HG03565 (cell line): ENCODE results near the gene FGF3.

Experiments used
- ATAC-seq: cut with Tn5 transposase; IDR thresholded peaks from one replicate; pipeline ENCODE4 v1.9.1; 2021; ENCODE audit warnings: mild to moderate bottlenecking, moderate library complexity; ENCODE audit not compliant: unreplicated experiment

Gene FGF3

GRCh38 chr11:69818603-69819441 lies at the start of gene FGF3:
Gene FGF3, minus strand, starts transcription at chr11:69819416. Its CDS starts 483 bp downstream, at chr11:69818933.
- ATAC-seq = no peak

DNA sequence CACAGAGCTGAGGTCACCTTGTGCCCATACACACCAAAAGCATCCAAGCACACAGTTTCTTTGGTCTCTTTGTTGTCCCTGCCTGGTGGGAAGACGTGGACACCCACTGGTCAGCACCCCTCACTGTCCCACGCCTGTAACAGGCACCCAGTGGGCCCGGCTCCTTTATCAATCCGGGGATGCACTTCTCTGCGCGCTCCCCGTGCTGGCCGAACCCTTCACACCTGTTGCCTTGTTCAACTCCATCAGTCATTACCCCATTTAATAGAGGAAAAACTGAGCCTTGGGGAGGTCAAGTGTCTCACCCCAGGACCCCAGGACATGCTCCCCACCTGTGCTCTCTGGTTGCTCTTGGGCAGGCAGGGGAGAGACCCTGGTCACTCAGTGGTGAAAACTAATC lies 49.7 kb upstream of the FGF3 start:
- ATAC-seq = no peak

- ATAC-seq = no peak
Measured at GRCh38 chr11:69868006-69868810, 49.0 kb upstream of the FGF3 start.

DNA sequence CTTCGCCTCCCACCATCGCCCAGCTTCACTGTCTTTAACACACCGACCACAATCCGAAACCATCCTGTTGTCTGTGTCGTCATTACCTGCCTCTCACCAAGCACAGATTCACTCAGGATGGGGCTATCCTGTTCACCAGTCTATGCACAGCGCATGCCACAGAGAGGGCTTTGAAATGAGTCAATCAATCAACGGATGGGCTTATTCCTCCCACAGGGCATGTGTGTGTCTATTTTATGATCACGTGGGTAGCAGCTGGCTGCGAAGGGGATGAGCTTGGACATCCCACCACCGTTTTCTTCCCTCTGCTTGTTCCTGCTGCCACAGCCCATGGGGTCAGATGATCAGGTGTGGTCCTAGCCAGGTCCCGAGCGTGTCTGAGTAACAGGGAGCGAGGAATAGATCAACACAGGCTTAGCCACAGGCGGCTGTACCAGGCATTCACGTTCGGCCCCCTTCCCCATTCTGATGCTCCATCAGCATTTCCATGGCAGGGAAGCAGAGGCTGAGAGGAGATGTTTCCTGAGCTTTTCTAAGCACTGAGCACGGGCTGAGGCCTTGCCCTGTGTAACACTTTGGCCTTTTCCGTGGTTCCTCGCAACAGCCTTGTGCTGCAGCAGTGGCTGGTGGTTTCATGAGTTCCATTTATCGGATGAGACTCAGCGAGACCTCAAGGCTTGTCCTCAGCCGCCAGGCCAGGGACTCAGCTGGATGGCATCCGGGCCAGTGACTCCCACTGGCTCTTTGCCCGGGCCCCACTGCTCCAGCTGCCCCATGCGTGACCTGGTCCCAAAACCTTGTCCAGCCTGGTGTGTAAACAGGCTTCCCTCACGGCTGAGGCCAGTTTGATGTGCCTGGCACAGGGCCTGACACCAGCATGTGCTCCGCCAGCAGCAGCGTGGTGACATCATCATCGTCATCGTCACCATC lies 48.1 kb upstream of the FGF3 start:
- no peak for ATAC-seq

- no peak for ATAC-seq
Measured at GRCh38 chr11:69866648-69867047, 47.4 kb upstream of the FGF3 start.

DNA sequence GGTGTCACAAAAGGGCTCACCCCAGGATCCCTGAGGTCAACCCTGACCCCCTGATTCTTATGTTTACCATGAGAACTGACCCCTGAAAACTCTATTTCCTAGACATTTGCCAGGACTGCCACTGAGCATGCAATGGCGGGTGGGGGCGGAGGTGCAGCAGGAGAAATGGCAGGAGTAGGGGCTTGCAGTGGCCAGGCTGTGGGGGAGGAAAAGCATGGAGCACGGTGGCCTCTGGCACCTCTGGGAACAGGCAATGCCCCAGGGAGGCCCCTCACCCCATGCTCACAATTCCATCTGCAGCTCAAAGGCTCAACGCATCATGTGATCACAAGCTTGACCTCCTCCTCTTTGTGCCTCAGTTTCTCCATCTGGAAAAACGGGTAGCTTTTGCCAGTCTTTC lies 46.5 kb upstream of the FGF3 start:
- no peak for ATAC-seq

- no peak for ATAC-seq
Measured at GRCh38 chr11:69864686-69865661, 45.8 kb upstream of the FGF3 start.

DNA sequence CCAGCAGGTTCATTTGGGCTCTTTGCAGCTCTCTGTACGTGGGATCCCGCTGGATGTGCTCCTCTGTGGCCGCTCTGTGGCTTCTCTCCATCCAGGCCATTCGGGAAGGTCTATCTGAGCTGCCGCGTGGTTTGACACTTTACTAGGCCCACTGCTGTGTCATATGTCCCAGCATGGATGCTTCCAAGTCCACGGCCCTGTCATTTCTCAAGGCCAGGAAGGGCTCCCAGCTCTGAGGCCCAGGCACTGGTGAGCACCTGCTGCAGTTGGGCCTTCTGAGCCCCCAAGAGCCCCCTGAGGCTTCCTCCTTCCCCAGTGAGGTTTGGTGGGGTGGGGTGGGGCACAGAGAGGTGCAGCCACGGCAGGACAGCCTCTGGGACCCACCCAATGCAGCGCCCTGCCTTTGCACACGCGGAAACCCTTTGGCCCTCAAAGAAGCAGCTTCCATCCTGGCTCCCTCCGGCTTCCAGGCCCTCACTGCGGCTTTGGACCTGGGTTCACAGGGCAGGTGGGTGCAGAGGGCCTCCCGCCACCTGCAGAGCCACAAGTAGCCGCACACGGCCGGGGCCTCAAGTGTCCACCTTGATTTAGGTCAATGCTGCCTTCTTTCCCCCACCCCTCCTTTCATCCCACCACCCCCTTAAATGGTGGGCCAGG lies 44.5 kb upstream of the FGF3 start:
- ATAC-seq = no peak

DNA sequence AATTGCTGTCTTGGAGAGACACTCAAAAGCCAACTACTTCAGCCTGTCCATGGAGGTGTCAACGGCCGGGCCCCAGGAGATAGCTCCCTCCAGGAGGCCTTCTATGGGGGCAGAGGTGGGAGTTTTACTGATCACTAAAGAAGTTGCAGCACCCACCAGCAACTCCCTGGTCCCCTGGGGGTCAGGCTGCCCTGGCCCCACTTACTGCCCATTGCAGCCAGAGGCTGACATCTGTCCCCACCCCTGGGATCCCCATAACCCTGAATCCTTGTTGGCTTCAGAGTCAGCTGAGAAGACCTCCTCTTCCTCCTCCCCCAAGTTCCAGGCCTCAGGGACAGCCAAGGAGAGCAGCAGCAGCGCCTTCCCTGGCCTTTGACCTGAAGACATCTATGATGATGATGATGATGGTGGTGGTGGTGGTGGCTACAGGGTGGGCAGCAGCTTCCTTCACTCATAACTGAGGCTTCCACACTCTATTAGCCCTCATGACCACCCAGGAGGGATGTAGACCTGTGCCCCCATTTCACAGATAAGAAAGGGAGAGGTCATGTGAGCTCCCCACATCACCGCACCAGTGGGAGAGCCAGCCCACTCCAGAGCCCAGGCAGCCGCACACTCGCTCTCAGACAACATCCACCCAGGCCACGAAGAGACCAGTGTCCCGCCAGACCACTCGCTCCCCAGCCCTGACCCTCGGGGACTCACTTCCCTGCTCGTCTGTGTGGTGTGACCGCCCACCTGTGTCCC lies 43.8 kb upstream of the FGF3 start:
- no peak for ATAC-seq

GRCh38 chr11:69862331-69862771 lies 43.1 kb upstream of the FGF3 start:
- ATAC-seq = no peak

GRCh38 chr11:69861901-69862300 lies 42.7 kb upstream of the FGF3 start:
- ATAC-seq = no peak

DNA sequence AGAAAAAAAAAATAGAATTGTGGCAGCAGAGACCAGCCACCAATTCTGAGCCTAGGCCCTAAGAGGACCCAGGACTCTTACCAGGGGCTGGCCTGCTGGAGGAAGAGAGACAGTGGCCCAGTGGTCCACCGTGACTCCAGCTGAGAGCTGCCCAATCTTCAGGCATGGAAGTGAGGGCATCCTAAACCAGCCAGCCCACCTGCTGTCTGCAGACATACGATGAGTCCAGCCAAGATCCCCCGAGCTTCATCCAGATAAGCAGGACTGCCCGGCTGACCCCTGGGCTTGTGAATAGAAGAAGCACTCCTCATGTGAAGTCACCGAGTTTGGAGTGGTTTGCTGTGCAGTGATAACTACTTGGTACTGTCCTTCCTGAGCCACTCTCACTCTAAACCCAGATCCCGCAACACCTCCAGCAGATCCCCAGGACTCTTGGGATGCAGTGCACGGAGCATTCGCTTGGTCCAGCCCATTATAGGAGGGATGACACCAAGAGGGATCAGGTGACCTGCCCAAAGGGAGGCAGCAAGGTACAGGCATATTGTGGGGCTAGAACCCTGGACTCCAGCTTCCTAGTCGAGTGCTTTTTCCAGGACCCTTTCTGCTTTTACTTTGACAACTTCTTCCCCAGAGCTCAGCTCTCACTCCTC lies 41.7 kb upstream of the FGF3 start:
- no peak for ATAC-seq

GRCh38 chr11:69860244-69860643 lies 41.0 kb upstream of the FGF3 start:
- no peak for ATAC-seq

- no peak for ATAC-seq
Measured at GRCh38 chr11:69859275-69859934, 40.2 kb upstream of the FGF3 start.

DNA sequence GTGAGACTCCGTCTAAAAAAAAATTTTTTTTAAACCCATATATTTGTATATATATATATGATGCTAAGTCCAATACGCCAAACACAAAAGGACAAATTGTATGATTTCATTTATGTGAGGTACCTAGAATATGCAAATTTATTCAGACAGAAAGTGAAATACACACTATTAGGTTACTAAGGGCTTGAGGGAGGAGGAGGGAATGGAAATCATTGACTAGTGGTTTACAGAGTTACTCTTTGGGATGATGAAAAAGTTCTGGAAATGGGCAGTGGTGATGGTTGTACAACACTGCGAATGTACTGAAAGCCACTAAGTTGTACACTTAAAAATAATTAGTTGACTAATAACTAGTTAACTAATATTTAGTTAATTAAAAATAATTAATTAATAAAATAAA lies 36.2 kb upstream of the FGF3 start:
- ATAC-seq = no peak

- no peak for ATAC-seq
Measured at GRCh38 chr11:69854713-69855112, 35.5 kb upstream of the FGF3 start.

DNA sequence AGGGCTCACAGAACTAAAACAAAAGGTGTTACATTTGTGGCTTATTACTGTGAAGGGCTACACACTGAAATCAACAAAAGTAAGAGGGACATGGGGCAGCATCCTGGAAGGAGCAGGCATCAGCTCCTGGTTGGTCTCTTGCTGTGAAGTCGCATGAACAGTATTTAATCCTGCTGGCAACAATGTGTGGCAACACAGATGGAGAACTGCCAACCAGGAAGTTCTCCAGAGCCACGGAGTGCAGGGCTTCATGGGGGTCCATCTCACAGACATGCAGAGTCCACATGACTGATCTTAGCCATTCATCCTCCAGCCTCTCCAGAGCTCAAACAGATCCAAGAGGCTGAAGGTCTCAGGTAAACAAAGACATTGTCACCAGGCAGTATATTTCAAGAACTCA lies 32.8 kb upstream of the FGF3 start:
- no peak for ATAC-seq

DNA sequence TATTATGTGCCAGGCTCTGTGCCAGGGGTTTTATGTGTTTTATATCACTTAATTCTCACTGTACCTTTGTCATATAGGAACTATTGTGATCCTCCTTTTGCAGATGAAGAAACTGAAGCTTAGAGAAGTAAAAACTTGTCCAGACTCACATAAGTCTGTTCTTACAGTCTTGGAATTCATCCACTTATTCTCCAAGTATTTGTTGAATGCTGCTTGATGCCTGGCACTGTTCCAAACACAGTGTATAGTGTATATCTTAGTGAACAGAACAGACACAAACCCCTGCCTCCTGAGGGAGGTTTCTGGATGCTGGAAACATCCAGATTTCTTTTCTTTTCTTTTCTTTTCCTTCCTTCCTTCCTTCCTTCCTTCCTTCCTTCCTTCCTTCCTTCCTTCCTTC lies 29.0 kb upstream of the FGF3 start:
- ATAC-seq = no peak
